Thyroid gland (tissue), 4 donors: ENCODE results near the gene GRIPAP1. TPM values are rescaled to one million over a fixed set of nuclear protein-coding genes. Genes with fewer than 3 reads are reported as not detected.

Experiments
- DNase-seq, 2 donors: peaks; one replicate each; pipeline ENCODE4 v3.0.0-alpha.2; 2019
- H3K27ac ChIP-seq, 3 donors: fragments of 200-600 bp; sonication (generic); 1 replicate in 2 of 3; 2 replicates in 1 of 3; pipeline ENCODE4 v1.5.1; 2016 to 2019; ENCODE audit warnings: mild to moderate bottlenecking in 1 of 3, moderate library complexity in 1 of 3
- H3K27me3 ChIP-seq: fragments of 200-600 bp; sonication (generic); one replicate; pipeline ENCODE4 v1.5.1; 2019
- H3K36me3 ChIP-seq, 2 donors: fragments of 200-600 bp; sonication (generic); one replicate each; pipeline ENCODE4 v1.5.1; 2016 to 2019
- H3K4me1 ChIP-seq, 2 donors: fragments of 200-600 bp; sonication (generic); one replicate each; pipeline ENCODE4 v1.5.1; 2017 to 2019
- H3K4me3 ChIP-seq, 3 donors: fragments of 200-600 bp; sonication (generic); replicated peaks in 1 of 3; 1 replicate in 2 of 3; 2 replicates in 1 of 3; pipeline ENCODE4 v1.5.1; 2016; ENCODE audit warnings: mild to moderate bottlenecking in 1 of 3
- H3K9me3 ChIP-seq: fragments of 200-600 bp; sonication (generic); one replicate; pipeline ENCODE4 v1.5.1; 2017
- CTCF ChIP-seq, 6 experiments: fragments of 200-600 bp in 3 of 6; fragments of 450-650 bp in 3 of 6; sonication (generic) in 3 of 6; IDR thresholded peaks; one replicate each; pipeline ENCODE4 v1.5.1; 2016 to 2019; ENCODE audit warnings: antibody characterized with exemption in 6 of 6, mild to moderate bottlenecking in 2 of 6, inconsistent platforms in 1 of 6, moderate library complexity in 1 of 6
- POLR2A ChIP-seq, 2 donors: fragments of 450-650 bp; IDR thresholded peaks; one replicate each; pipeline ENCODE4 v1.6.1; 2017; ENCODE audit warnings: antibody characterized with exemption in 2 of 2, mild to moderate bottlenecking in 2 of 2, moderate library complexity in 1 of 2
- WGBS, 2 donors: methylation state at CpG; one replicate each; pipeline ENCODE4 v1.1.5; 2017; 5-methylcytosine and 5-hydroxymethylcytosine counted together
- intact Hi-C: fragments of 100-400 bp; cut with DNase I; formaldehyde crosslinking; loops from one replicate; pipeline ENCODE4 v1.15.1; 2023
- total RNA-seq, 4 donors: library from RNA; depleted of rRNA; stranded (reverse); fragments of >200 nt; gene quantifications; one replicate each; pipeline ENCODE4 v1.2.3, GENCODE V29; 2016

The GRIPAP1 gene
- 10 to 100 TPM; 30.6 to 33.9 (median 33.4) TPM for total RNA-seq

- intact Hi-C loops = no loop called here
- DNase-seq = peak; percentile 57 to 63
- peaks cover 0 to 6% of the 10 kb centered on the region in 2 donors for H3K4me1 ChIP-seq
- no peaks in the 10 kb centered on the region for H3K27me3 ChIP-seq
- TF ChIP-seq POLR2A (IDR thresholded peaks at IDR 0.05) (peak; percentile 30 to 63), CTCF (IDR thresholded peaks at IDR 0.05) (no peak)
- H3K27ac ChIP-seq = peak within 1 kb of the TSS; percentile 64 to 80 (median 76)
- no peaks in the 10 kb centered on the region for H3K36me3 ChIP-seq
- H3K9me3 ChIP-seq = no peaks in the 10 kb centered on the region
- WGBS, 2 donors = 2 to 4% methylated on average over 18 to 25 of the region's 38 CpGs
- H3K4me3 ChIP-seq = peak within 1 kb of the TSS; percentile 46 to 73 (median 47)
Observed at GRCh38 chrX:49002091-49002935, at the start of gene GRIPAP1. TSS of gene GRIPAP1 (minus strand) at chrX:49002264. CDS start at chrX:49002229, 35 bp downstream.

DNA sequence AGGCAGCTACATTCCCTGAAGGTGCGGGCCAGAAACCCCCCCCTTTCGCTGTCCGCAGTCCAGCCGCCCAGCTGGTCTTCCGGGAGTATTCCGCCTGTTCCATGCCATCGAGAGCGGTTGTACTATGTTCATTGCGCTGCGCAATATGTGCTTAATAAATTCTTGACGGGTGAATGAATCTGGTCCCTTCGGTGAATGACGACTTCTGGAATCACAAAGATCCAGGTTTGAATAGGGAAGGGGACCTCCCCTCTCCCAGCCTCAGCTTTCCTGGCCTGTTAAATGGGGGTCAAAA lies 41.9 kb upstream of the GRIPAP1 start:
- Histone ChIP-seq H3K27ac (peak overlapping the region; percentile 54 to 67 (median 63)), H3K4me3 (no peak overlapping the region), H3K9me3 (no peaks in the 10 kb centered on the region), H3K27me3 (no peaks in the 10 kb centered on the region), H3K4me1 (peaks cover 8 to 17% of the 10 kb centered on the region in 2 donors), H3K36me3 (peaks cover 3 to 4% of the 10 kb centered on the region in 2 donors)
- TF ChIP-seq POLR2A (IDR thresholded peaks at IDR 0.05) (no peak), CTCF (IDR thresholded peaks at IDR 0.05) (no peak)
- 23 to 78% methylated on average over 3 to 12 of the region's 13 CpGs for WGBS, 2 donors
- DNase-seq = no peak
- intact Hi-C loops = no loop called here

GRCh38 chrX:49043220-49043986 lies 41.3 kb upstream of the GRIPAP1 start, which contains the start of gene TFE3:
TSS of gene TFE3 (minus strand) at chrX:49043357. CDS start at chrX:49043226, 131 bp downstream.
- Histone ChIP-seq H3K27me3 (no peaks in the 10 kb centered on the region), H3K4me3 (peak within 1 kb of the TSS; percentile 65 to 78 (median 68)), H3K9me3 (no peaks in the 10 kb centered on the region), H3K36me3 (peaks cover 5 to 7% of the 10 kb centered on the region in 2 donors), H3K27ac (peak within 1 kb of the TSS; percentile 96 to 98 (median 97)), H3K4me1 (peaks cover 9 to 18% of the 10 kb centered on the region in 2 donors)
- intact Hi-C loops = no loop called here
- TF ChIP-seq POLR2A (IDR thresholded peaks at IDR 0.05) (peak in 1 of 2 donors; percentile 63), CTCF (IDR thresholded peaks at IDR 0.05) (peak; percentile 15 to 74 (median 54))
- 0% methylated on average over 1 to 2 of the region's 67 CpGs for WGBS, 2 donors
- DNase-seq = peak; percentile 99

DNA sequence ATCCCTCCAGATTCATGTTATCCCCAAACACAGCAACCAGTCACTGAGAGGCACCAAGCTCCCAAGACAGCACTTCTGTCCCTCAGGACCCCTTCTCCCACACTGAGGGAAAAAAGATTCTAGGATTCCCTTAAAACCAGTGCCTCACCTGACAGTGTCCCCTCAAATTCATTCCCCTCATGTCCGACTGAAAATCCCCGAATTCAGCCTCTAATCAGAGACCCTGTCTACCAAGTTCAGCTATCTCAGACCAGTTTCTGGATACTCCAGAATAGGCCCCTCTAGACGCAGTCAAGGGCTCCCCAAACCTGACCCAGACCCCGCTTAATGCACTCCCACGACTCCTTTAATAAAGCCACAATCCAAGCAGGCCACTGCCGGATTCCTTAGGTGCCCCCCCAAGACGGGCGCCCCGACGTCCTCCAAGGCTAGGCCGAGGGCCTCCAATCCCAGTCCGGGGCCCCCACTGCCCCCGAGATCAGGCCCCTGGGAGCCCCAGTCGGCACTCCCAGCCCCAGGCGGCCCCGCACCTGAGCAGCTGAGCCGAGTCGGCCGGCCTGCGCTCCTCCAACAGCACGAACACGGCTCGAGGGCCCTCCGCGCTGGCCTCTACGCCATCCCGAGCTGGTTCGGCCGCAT lies 40.6 kb upstream of the GRIPAP1 start:
- intact Hi-C loops = no loop called here
- H3K27ac ChIP-seq = peak overlapping the region; percentile 96 to 98 (median 97)
- WGBS, 2 donors = 0 to 2% methylated on average over 5 to 9 of the region's 29 CpGs
- TF ChIP-seq CTCF (IDR thresholded peaks at IDR 0.05) = no peak
- TF ChIP-seq POLR2A (IDR thresholded peaks at IDR 0.05) = no peak
- no peaks in the 10 kb centered on the region for H3K27me3 ChIP-seq
- H3K9me3 ChIP-seq = no peaks in the 10 kb centered on the region
- peaks cover 9 to 18% of the 10 kb centered on the region in 2 donors for H3K4me1 ChIP-seq
- peak in 1 of 2 donors; percentile 10 for DNase-seq
- peak overlapping the region; percentile 65 to 78 (median 68) for H3K4me3 ChIP-seq
- peaks cover 12 to 14% of the 10 kb centered on the region in 2 donors for H3K36me3 ChIP-seq
